Activated CD4-positive, alpha-beta T cell treated with anti-CD3 and anti-CD28 coated beads, Interleukin-2, amount 50 U/mL, for 24 hours (primary cell): ENCODE data around the gene C20orf141.
"Not testable (repeated sequence)": the region's sequence is repeated elsewhere in the genome, so short reads cannot be mapped to it uniquely, and the experiment has no call there.

ENCODE experiments used
- DNase-seq, 2 donors: peaks; one replicate each; pipeline ENCODE4 v3.0.0-alpha.2; 2020; ENCODE audit warnings: low read depth in 1 of 2, low spot score in 1 of 2

Gene C20orf141

GRCh38 chr20:2814587-2815051 lies at the start of gene C20orf141:
Gene C20orf141 (plus strand): TSS chr20:2814987. CDS start chr20:2815185, 198 bp downstream.
- no peak for DNase-seq

- DNase-seq = no peak
These were observed 46.8 kb upstream of the C20orf141 start for GRCh38 chr20:2767768-2768631.

GRCh38 chr20:2768632-2769015 lies 46.2 kb upstream of the C20orf141 start:
- DNase-seq = no peak

GRCh38 chr20:2770091-2770490 lies 44.7 kb upstream of the C20orf141 start:
- not testable (repeated sequence) for DNase-seq

GRCh38 chr20:2771631-2772080 lies 43.1 kb upstream of the C20orf141 start:
- DNase-seq = no peak

- DNase-seq = no peak
These were observed 41.0 kb upstream of the C20orf141 start for GRCh38 chr20:2773812-2774211.

GRCh38 chr20:2775139-2775538 lies 39.6 kb upstream of the C20orf141 start:
- no peak for DNase-seq

GRCh38 chr20:2778602-2779321 lies 36.0 kb upstream of the C20orf141 start:
- no peak for DNase-seq

- DNase-seq = no peak
These were observed 33.8 kb upstream of the C20orf141 start for GRCh38 chr20:2780948-2781347.

GRCh38 chr20:2783908-2784566 lies 30.8 kb upstream of the C20orf141 start:
- no peak for DNase-seq

GRCh38 chr20:2793471-2793870 lies 21.3 kb upstream of the C20orf141 start:
- no peak for DNase-seq

GRCh38 chr20:2794202-2794748 lies 20.5 kb upstream of the C20orf141 start:
- no peak for DNase-seq

GRCh38 chr20:2794866-2795447 lies 19.8 kb upstream of the C20orf141 start:
- DNase-seq = no peak

- DNase-seq = no peak
These were observed 19.3 kb upstream of the C20orf141 start for GRCh38 chr20:2795451-2795850.

GRCh38 chr20:2796011-2796660 lies 18.7 kb upstream of the C20orf141 start:
- DNase-seq = no peak

GRCh38 chr20:2797136-2797983 lies 17.4 kb upstream of the C20orf141 start:
- DNase-seq = no peak

- DNase-seq = no peak
These were observed 16.5 kb upstream of the C20orf141 start for GRCh38 chr20:2798095-2798805.

GRCh38 chr20:2798814-2799213 lies 16.0 kb upstream of the C20orf141 start:
- no peak for DNase-seq

GRCh38 chr20:2799271-2799670 lies 15.5 kb upstream of the C20orf141 start:
- DNase-seq = no peak
